CD8-positive, alpha-beta memory T cell (primary cell): ENCODE data around the gene SMYD3. TPM values are rescaled to one million over a fixed set of nuclear protein-coding genes. Genes with fewer than 3 reads are reported as not detected.
"Not testable (repeated sequence)": the region's sequence is repeated elsewhere in the genome, so short reads cannot be mapped to it uniquely, and the experiment has no call there.

Source experiments
- CTCF ChIA-PET: fragments of 350-600 bp; sonication (Branson Sonifier 250); formaldehyde crosslinking; loops from one replicate; lab custom pipeline; 2021; ENCODE audit warnings: antibody characterized with exemption; lab: Charles Lee
- POLR2A ChIA-PET: fragments of 350-600 bp; sonication (Branson Sonifier 250); formaldehyde crosslinking; loops from one replicate; lab custom pipeline; 2021; ENCODE audit warnings: antibody characterized with exemption; lab: Charles Lee
- DNase-seq, 5 donors: peaks; one replicate each; pipeline versions ENCODE4 v3.0.0 to v3.0.0-alpha.2; 2020 to 2022; ENCODE audit warnings: mixed read lengths in 1 of 5
- H3K27ac ChIP-seq: one replicate; pipeline ENCODE4 v1.7.0; 2013; ENCODE audit warnings: low read depth, mild to moderate bottlenecking, low read length, moderate library complexity
- H3K27me3 ChIP-seq: 2 replicates; pipeline ENCODE4 v1.7.0; 2013; ENCODE audit warnings: low read length, mild to moderate bottlenecking; ENCODE audit not compliant: insufficient read depth, poor library complexity, severe bottlenecking
- H3K36me3 ChIP-seq: 2 replicates; pipeline ENCODE4 v1.7.0; 2013; ENCODE audit warnings: mild to moderate bottlenecking, low read length, moderate library complexity; ENCODE audit not compliant: insufficient read depth
- H3K4me1 ChIP-seq: 2 replicates; pipeline ENCODE4 v1.7.0; 2013; ENCODE audit warnings: mild to moderate bottlenecking, low read length, moderate library complexity; ENCODE audit not compliant: insufficient read depth
- H3K4me3 ChIP-seq: 2 replicates; pipeline ENCODE4 v1.7.0; 2013; ENCODE audit warnings: mild to moderate bottlenecking, low read length
- H3K9me3 ChIP-seq: 2 replicates; pipeline ENCODE4 v1.7.0; 2013; ENCODE audit warnings: mild to moderate bottlenecking, low read length
- H3K27ac Mint-ChIP-seq, 8 donors: one replicate each; pipeline ENCODE4 v1.8.0; 2020 to 2021; ENCODE audit warnings: mixed read lengths in 8 of 8, mild to moderate bottlenecking in 6 of 8, inconsistent platforms in 3 of 8, moderate library complexity in 3 of 8
- H3K27me3 Mint-ChIP-seq, 2 donors: one replicate each; pipeline ENCODE4 v1.8.0; 2020 to 2021; ENCODE audit warnings: mixed read lengths in 2 of 2, mild to moderate bottlenecking in 1 of 2, moderate library complexity in 1 of 2
- H3K36me3 Mint-ChIP-seq, 3 donors: one replicate each; pipeline ENCODE4 v1.8.0; 2020 to 2021; ENCODE audit warnings: mixed read lengths in 3 of 3, inconsistent platforms in 1 of 3, mild to moderate bottlenecking in 1 of 3
- H3K4me1 Mint-ChIP-seq, 3 donors: one replicate each; pipeline ENCODE4 v1.8.0; 2020 to 2021; ENCODE audit warnings: mixed read lengths in 3 of 3, inconsistent platforms in 1 of 3, mild to moderate bottlenecking in 1 of 3
- H3K4me3 Mint-ChIP-seq, 7 donors: one replicate each; pipeline ENCODE4 v1.8.0; 2020 to 2021; ENCODE audit warnings: mixed read lengths in 7 of 7, mild to moderate bottlenecking in 6 of 7, moderate library complexity in 4 of 7, inconsistent platforms in 2 of 7
- H3K9me3 Mint-ChIP-seq, 5 donors: one replicate each; pipeline ENCODE4 v1.8.0; 2020 to 2022; ENCODE audit warnings: mixed read lengths in 5 of 5, mild to moderate bottlenecking in 3 of 5, moderate library complexity in 2 of 5, inconsistent platforms in 1 of 5
- polyA plus RNA-seq: library from polyadenylated mRNA; unstranded; fragments of 300-500 nt; fragmentation: Illumina TruSeq; gene quantifications from one replicate; pipeline ENCODE4 v1.2.3, GENCODE V29; 2021
- total RNA-seq, 2 experiments: library from RNA; stranded (reverse); gene quantifications; one replicate each; pipeline ENCODE4 v1.2.3, GENCODE V29; 2021

The SMYD3 gene
- total and polyA plus RNA-seq, 3 experiments from 2014 or later = 12.4 to 31.7 (median 14.5) TPM

DNA sequence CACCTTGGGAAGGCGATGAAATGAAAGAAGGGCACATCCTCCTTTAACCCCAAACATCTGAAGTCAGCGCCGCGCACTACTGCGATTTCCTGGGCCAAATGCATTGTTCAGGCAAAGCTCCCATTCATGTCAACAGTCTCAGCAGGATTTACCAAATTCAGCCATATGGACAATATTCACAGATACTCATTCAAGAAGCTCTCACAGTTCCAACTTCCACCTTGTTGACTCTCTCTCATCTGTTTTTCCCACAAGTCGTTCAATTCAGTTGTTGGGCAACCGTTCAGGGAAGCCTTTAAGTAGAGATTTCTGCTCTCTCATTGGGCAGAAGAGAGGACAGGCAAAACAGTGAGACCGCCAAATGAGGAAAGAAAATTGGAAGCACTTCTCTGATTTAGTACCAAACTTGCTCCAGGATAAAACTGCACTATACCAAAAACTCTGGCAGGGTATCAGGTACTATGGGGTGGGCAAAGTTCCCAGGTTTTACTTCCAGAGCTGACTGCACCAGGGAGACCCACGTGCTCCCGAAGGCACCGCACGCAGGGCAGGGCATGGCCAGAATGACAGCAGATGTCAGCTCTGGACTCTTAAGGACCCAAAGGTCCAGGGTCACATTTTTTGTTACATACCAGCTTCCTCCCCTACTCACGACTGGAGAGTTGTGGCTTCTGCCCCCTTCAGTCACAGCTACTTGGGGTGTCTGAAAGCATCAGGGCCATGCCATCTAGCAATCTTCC is 683.5 kb downstream of the SMYD3 start:
- no peak overlapping the region for H3K4me3 Mint-ChIP-seq
- no peak overlapping the region for H3K27ac Mint-ChIP-seq
- H3K27me3 ChIP-seq = no peaks in the 10 kb centered on the region
- H3K4me1 Mint-ChIP-seq = no peaks in the 10 kb centered on the region
- H3K36me3 Mint-ChIP-seq = peaks cover 14 to 48% (median 16%) of the 10 kb centered on the region in 3 donors
- H3K27ac ChIP-seq = no peak overlapping the region
- no peak overlapping the region for H3K4me3 ChIP-seq
- H3K9me3 Mint-ChIP-seq = peaks cover 0 to 32% (median 20%) of the 10 kb centered on the region in 5 donors
- no peaks in the 10 kb centered on the region for H3K4me1 ChIP-seq
- no peaks in the 10 kb centered on the region for H3K36me3 ChIP-seq
- no peaks in the 10 kb centered on the region for H3K27me3 Mint-ChIP-seq
- DNase-seq = no peak
- no peaks in the 10 kb centered on the region for H3K9me3 ChIP-seq
- ChIA-PET POLR2A (no interaction called here), CTCF (interaction anchor here (1.1 to 1.4 kb wide), 2 partner anchors 10 to 21 kb away, joined by 3 read pairs; no protein-coding TSS in a partner anchor)

- POLR2A ChIA-PET = no interaction called here
- no peaks in the 10 kb centered on the region for H3K27me3 ChIP-seq
- Mint-ChIP-seq H3K27ac (peak overlapping the region in 1 of 8 donors; percentile 34), H3K4me3 (no peak overlapping the region), H3K27me3 (no peaks in the 10 kb centered on the region), H3K36me3 (peaks cover 14 to 46% (median 16%) of the 10 kb centered on the region in 3 donors), H3K9me3 (peaks cover 0 to 32% (median 20%) of the 10 kb centered on the region in 5 donors), H3K4me1 (no peaks in the 10 kb centered on the region)
- H3K36me3 ChIP-seq = no peaks in the 10 kb centered on the region
- DNase-seq = no peak
- no peak overlapping the region for H3K27ac ChIP-seq
- H3K9me3 ChIP-seq = no peaks in the 10 kb centered on the region
- CTCF ChIA-PET = interaction anchor here (1.4 kb wide), 1 partner anchor 9 kb away, joined by 3 read pairs; no protein-coding TSS in a partner anchor
- H3K4me1 ChIP-seq = no peaks in the 10 kb centered on the region
- H3K4me3 ChIP-seq = no peak overlapping the region
Observed at GRCh38 chr1:245822996-245823395, 684.1 kb downstream of the SMYD3 start.

DNA sequence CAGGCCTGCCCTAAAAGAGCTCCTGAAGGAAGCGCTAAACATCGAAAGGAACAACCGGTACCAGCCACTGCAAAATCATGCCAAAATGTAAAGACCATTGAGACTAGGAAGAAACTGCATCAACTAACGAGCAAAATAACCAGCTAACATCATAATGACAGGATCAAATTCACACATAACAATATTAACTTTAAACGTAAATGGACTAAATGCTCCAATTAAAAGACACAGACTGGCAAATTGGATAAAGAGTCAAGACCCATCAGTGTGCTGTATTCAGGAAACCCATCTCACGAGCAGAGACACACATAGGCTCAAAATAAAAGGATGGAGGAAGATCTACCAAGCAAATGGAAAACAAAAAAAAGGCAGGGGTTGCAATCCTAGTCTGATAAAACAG is 688.7 kb downstream of the SMYD3 start:
- H3K4me1 ChIP-seq, H3K27ac Mint-ChIP-seq, DNase-seq, H3K27me3 ChIP-seq, POLR2A ChIA-PET, H3K27ac ChIP-seq, H3K4me3 ChIP-seq, H3K4me1 Mint-ChIP-seq, H3K9me3 ChIP-seq, CTCF ChIA-PET, H3K36me3 ChIP-seq, H3K27me3 Mint-ChIP-seq, H3K4me3 Mint-ChIP-seq: not testable (repeated sequence)
- peaks cover 0 to 15% (median 8%) of the 10 kb centered on the region in 5 donors for H3K9me3 Mint-ChIP-seq
- peaks cover 7 to 22% (median 8%) of the 10 kb centered on the region in 3 donors for H3K36me3 Mint-ChIP-seq

DNA sequence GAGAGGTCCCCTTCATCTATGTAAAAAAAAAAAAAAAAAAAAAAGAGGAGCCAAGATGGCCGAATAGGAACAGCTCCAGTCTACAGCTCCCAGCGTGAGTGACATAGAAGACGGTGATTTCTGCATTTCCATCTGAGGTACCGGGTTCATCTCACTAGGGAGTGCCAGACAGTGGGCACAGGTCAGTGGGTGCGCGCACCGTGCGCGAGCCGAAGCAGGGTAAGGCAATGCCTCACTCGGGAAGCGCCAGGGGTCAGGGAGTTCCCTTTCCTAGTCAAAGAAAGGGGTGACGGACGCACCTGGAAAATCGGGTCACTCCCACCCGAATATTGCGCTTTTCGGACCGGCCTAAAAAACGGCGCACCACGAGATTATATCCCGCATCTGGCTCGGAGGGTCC is 690.6 kb downstream of the SMYD3 start:
- CTCF ChIA-PET, H3K27ac Mint-ChIP-seq, POLR2A ChIA-PET, H3K4me3 Mint-ChIP-seq, H3K9me3 ChIP-seq, H3K4me1 ChIP-seq, H3K4me1 Mint-ChIP-seq, H3K36me3 ChIP-seq, H3K4me3 ChIP-seq, H3K27me3 Mint-ChIP-seq, DNase-seq, H3K27ac ChIP-seq, H3K27me3 ChIP-seq, H3K9me3 Mint-ChIP-seq: not testable (repeated sequence)
- H3K36me3 Mint-ChIP-seq = peaks cover 0 to 19% (median 2%) of the 10 kb centered on the region in 3 donors

GRCh38 chr1:245814651-245815050 is 692.4 kb downstream of the SMYD3 start:
- Mint-ChIP-seq H3K9me3 (peaks cover 0 to 6% (median 0%) of the 10 kb centered on the region in 5 donors), H3K4me3 (no peak overlapping the region)

DNA sequence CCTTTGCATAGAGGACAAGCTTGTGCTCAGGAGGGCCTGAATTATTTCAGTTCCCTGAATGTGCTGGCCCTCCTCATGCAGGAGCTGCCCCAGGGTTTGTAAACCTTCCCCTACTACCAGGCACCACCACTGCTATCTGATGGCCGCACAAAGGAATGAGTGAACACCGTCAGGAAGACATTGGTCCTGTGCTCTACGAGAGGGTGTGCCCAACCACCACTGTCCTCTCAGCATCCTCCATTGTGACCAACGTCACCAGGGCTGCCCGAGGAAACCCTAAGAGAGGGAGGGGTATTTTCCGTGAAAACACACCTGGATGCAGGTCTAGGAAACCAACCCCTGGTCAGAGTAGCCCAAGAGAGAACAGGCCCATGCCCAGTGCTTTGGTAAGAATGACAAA is 694.8 kb downstream of the SMYD3 start:
- H3K4me1 Mint-ChIP-seq = peaks cover 12 to 18% (median 12%) of the 10 kb centered on the region in 3 donors
- Histone ChIP-seq H3K27ac (no peak overlapping the region), H3K36me3 (no peaks in the 10 kb centered on the region), H3K27me3 (no peaks in the 10 kb centered on the region), H3K4me1 (no peaks in the 10 kb centered on the region), H3K4me3 (no peak overlapping the region), H3K9me3 (no peaks in the 10 kb centered on the region)
- ChIA-PET CTCF (no interaction called here), POLR2A (no interaction called here)
- no peak for DNase-seq
- peak overlapping the region in 1 of 8 donors; percentile 87 for H3K27ac Mint-ChIP-seq
- H3K9me3 Mint-ChIP-seq = peaks cover 0 to 6% (median 0%) of the 10 kb centered on the region in 5 donors
- H3K4me3 Mint-ChIP-seq = no peak overlapping the region
- peaks cover 0 to 4% of the 10 kb centered on the region in 2 donors for H3K27me3 Mint-ChIP-seq
- peaks cover 0 to 22% (median 2%) of the 10 kb centered on the region in 3 donors for H3K36me3 Mint-ChIP-seq

More at GRCh38 chr1:245814651-245815050, 692.4 kb downstream of the SMYD3 start:
- peaks cover 0 to 4% (median 2%) of the 10 kb centered on the region in 3 donors for H3K4me1 Mint-ChIP-seq
- no peaks in the 10 kb centered on the region for H3K4me1 ChIP-seq
- H3K27ac ChIP-seq = no peak overlapping the region
- CTCF ChIA-PET = no interaction called here
- H3K36me3 Mint-ChIP-seq = peaks cover 0 to 22% (median 2%) of the 10 kb centered on the region in 3 donors
- no peak for DNase-seq
- H3K4me3 ChIP-seq = no peak overlapping the region
- no peak overlapping the region for H3K27ac Mint-ChIP-seq
- H3K27me3 Mint-ChIP-seq = peaks cover 0 to 4% of the 10 kb centered on the region in 2 donors
- H3K9me3 ChIP-seq = no peaks in the 10 kb centered on the region
- H3K27me3 ChIP-seq = no peaks in the 10 kb centered on the region
- no peaks in the 10 kb centered on the region for H3K36me3 ChIP-seq
- POLR2A ChIA-PET = no interaction called here

- Mint-ChIP-seq H3K4me1 (peaks cover 14 to 25% (median 15%) of the 10 kb centered on the region in 3 donors), H3K4me3 (no peak overlapping the region), H3K9me3 (peaks cover 0 to 4% (median 0%) of the 10 kb centered on the region in 5 donors), H3K27ac (peak overlapping the region in 1 of 8 donors; percentile 77), H3K36me3 (peaks cover 0 to 22% (median 2%) of the 10 kb centered on the region in 3 donors), H3K27me3 (peaks cover 0 to 4% of the 10 kb centered on the region in 2 donors)
- no peaks in the 10 kb centered on the region for H3K36me3 ChIP-seq
- CTCF ChIA-PET = no interaction called here
- no peaks in the 10 kb centered on the region for H3K27me3 ChIP-seq
- no peaks in the 10 kb centered on the region for H3K4me1 ChIP-seq
- no peak overlapping the region for H3K27ac ChIP-seq
- H3K4me3 ChIP-seq = no peak overlapping the region
- no peaks in the 10 kb centered on the region for H3K9me3 ChIP-seq
- DNase-seq = no peak
- POLR2A ChIA-PET = no interaction called here
Observed at GRCh38 chr1:245810789-245811337, 696.2 kb downstream of the SMYD3 start.

GRCh38 chr1:245810181-245810769 is 696.8 kb downstream of the SMYD3 start:
- peak overlapping the region in 4 of 8 donors; percentile 33 to 77 (median 60) for H3K27ac Mint-ChIP-seq
- H3K27me3 Mint-ChIP-seq = peaks cover 0 to 3% of the 10 kb centered on the region in 2 donors
- no peak overlapping the region for H3K4me3 Mint-ChIP-seq
- peaks cover 0 to 4% (median 0%) of the 10 kb centered on the region in 5 donors for H3K9me3 Mint-ChIP-seq
- ChIA-PET CTCF (no interaction called here), POLR2A (no interaction called here)
- no peak for DNase-seq
- peaks cover 0 to 18% (median 2%) of the 10 kb centered on the region in 3 donors for H3K36me3 Mint-ChIP-seq
- no peaks in the 10 kb centered on the region for H3K9me3 ChIP-seq
- H3K4me3 ChIP-seq = no peak overlapping the region
- peaks cover 14 to 25% (median 15%) of the 10 kb centered on the region in 3 donors for H3K4me1 Mint-ChIP-seq
- H3K36me3 ChIP-seq = no peaks in the 10 kb centered on the region
- no peak overlapping the region for H3K27ac ChIP-seq
- no peaks in the 10 kb centered on the region for H3K27me3 ChIP-seq
- H3K4me1 ChIP-seq = no peaks in the 10 kb centered on the region
